GM21619 (cell line): ENCODE data around the gene RBM45.
A peak's percentile ranks its signal among the peaks of the same experiment; 100 is the strongest.
"Not testable (repeated sequence)": the region's sequence is repeated elsewhere in the genome, so short reads cannot be mapped to it uniquely, and the experiment has no call there.

Experiments
- ATAC-seq: cut with Tn5 transposase; IDR thresholded peaks from one replicate; pipeline ENCODE4 v1.9.1; 2021; ENCODE audit not compliant: unreplicated experiment

The RBM45 gene

GRCh38 chr2:178112202-178113152, at the start of gene RBM45:
TSS of gene RBM45 (plus strand) at chr2:178112437. CDS start at chr2:178112547, 110 bp downstream.
- ATAC-seq = peak; percentile 86

- ATAC-seq = no peak
Measured at GRCh38 chr2:178066324-178066723, 45.9 kb upstream of the RBM45 start.

- ATAC-seq = no peak
Measured at GRCh38 chr2:178066890-178067669, 45.2 kb upstream of the RBM45 start.

- ATAC-seq = no peak
Measured at GRCh38 chr2:178068823-178069454, 43.3 kb upstream of the RBM45 start.

GRCh38 chr2:178069551-178069950, 42.7 kb upstream of the RBM45 start:
- ATAC-seq = no peak

- ATAC-seq = no peak
Measured at GRCh38 chr2:178070824-178071223, 41.4 kb upstream of the RBM45 start.

- no peak for ATAC-seq
Measured at GRCh38 chr2:178072000-178072382, 40.2 kb upstream of the RBM45 start.

GRCh38 chr2:178072383-178073301, 39.6 kb upstream of the RBM45 start, which contains the start of gene PDE11A:
TSS of gene PDE11A (minus strand) at chr2:178072777. CDS start at chr2:178072437, 340 bp downstream.
- peak; percentile 68 for ATAC-seq

GRCh38 chr2:178074123-178075005, 37.9 kb upstream of the RBM45 start:
- no peak for ATAC-seq

GRCh38 chr2:178075006-178075326, 37.3 kb upstream of the RBM45 start:
- no peak for ATAC-seq

GRCh38 chr2:178076130-178076529, 36.1 kb upstream of the RBM45 start:
- ATAC-seq = no peak

GRCh38 chr2:178079279-178079678, 33.0 kb upstream of the RBM45 start:
- ATAC-seq = not testable (repeated sequence)

GRCh38 chr2:178082408-178083045, 29.7 kb upstream of the RBM45 start:
- ATAC-seq = no peak

- no peak for ATAC-seq
Measured at GRCh38 chr2:178084273-178084672, 28.0 kb upstream of the RBM45 start.

- no peak for ATAC-seq
Measured at GRCh38 chr2:178088774-178089270, 23.4 kb upstream of the RBM45 start.

- ATAC-seq = no peak
Measured at GRCh38 chr2:178093471-178093870, 18.8 kb upstream of the RBM45 start.

- ATAC-seq = no peak
Measured at GRCh38 chr2:178101321-178102079, 10.7 kb upstream of the RBM45 start.

- no peak for ATAC-seq
Measured at GRCh38 chr2:178105566-178105965, 6.7 kb upstream of the RBM45 start.
